Vagina (tissue), 2 donors: Measurements from ENCODE around the gene SLX4IP. TPM values are rescaled to one million over a fixed set of nuclear protein-coding genes. Genes with fewer than 3 reads are reported as not detected.
A peak's percentile ranks its signal among the peaks of the same experiment; 100 is the strongest.

Experiments used
- DNase-seq, 2 donors: peaks; one replicate each; pipeline ENCODE4 v3.0.0-alpha.2; 2017; ENCODE audit errors: extremely low spot score in 2 of 2
- H3K27ac ChIP-seq: fragments of 200-600 bp; sonication (generic); one replicate; pipeline ENCODE4 v1.5.1; 2019
- H3K27me3 ChIP-seq: fragments of 200-600 bp; sonication (generic); one replicate; pipeline ENCODE4 v1.5.1; 2019
- H3K36me3 ChIP-seq, 2 donors: fragments of 200-600 bp; sonication (generic); one replicate each; pipeline ENCODE4 v1.5.1; 2017 to 2019
- H3K4me1 ChIP-seq: fragments of 200-600 bp; sonication (generic); one replicate; pipeline ENCODE4 v1.5.1; 2019
- H3K4me3 ChIP-seq, 2 donors: fragments of 200-600 bp; sonication (generic); 1 replicate in 1 of 2; 2 replicates in 1 of 2; pipeline ENCODE4 v1.5.1; 2016 to 2019
- H3K9me3 ChIP-seq: fragments of 200-600 bp; sonication (generic); one replicate; pipeline ENCODE4 v1.5.1; 2019
- POLR2A ChIP-seq, 2 donors: fragments of 450-650 bp; IDR thresholded peaks; one replicate each; pipeline ENCODE4 v1.6.1; 2017; ENCODE audit warnings: antibody characterized with exemption in 2 of 2, mild to moderate bottlenecking in 2 of 2, moderate library complexity in 2 of 2
- POLR2AphosphoS5 ChIP-seq, 2 donors: sonication (generic); formaldehyde crosslinking; IDR thresholded peaks; one replicate each; pipeline ENCODE4 v1.9.0; 2017; ENCODE audit warnings: antibody characterized with exemption in 2 of 2, mild to moderate bottlenecking in 2 of 2, low read depth in 1 of 2; ENCODE audit not compliant: insufficient read depth in 1 of 2
- intact Hi-C: fragments of 100-400 bp; cut with DNase I; formaldehyde crosslinking; loops from one replicate; pipeline ENCODE4 v1.15.1; 2023
- total RNA-seq: library from RNA; depleted of rRNA; stranded (reverse); fragments of >200 nt; gene quantifications from one replicate; pipeline ENCODE4 v1.2.3, GENCODE V29; 2016
- TF ChIP-seq, protein P1 (sequence below), 3 experiments: fragments of 450-650 bp in 2 of 3; fragments of 200-600 bp in 1 of 3; sonication (generic) in 1 of 3; IDR thresholded peaks; one replicate each; pipeline ENCODE4 v1.5.1; 2017 to 2019; ENCODE audit warnings: antibody characterized with exemption in 3 of 3, mild to moderate bottlenecking in 2 of 3, moderate library complexity in 2 of 3

SLX4IP gene
- total RNA-seq, 1 donor from 2014 or later: 4.9 TPM

DNA sequence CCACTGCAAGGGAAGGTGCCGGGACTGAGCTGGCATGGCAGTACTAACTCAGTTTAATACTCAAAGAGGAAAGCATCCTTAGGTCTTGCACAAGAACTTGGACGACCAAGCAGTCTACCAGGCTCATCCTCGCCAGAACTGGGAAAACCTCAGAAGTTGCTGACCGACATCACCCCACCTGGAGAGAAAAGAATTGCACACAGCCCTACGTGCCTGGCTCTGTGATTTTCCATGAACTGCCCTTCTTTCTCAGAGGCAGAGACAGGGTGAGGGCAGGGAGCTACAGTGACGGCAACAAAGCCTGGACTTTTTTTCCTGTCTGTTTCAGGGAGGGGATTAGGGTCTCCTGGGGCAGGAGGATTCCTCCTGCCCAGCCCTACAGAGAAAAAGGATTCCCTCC is 230.7 kb downstream of the SLX4IP start:
- Histone ChIP-seq H3K36me3 (peaks cover 0 to 35% of the 10 kb centered on the region in 2 donors), H3K27me3 (no peaks in the 10 kb centered on the region), H3K27ac (peak overlapping the region; percentile 97), H3K4me1 (peaks cover 94% of the 10 kb centered on the region), H3K9me3 (no peaks in the 10 kb centered on the region), H3K4me3 (peak overlapping the region in 1 of 2 donors; percentile 91)
- DNase-seq: no peak
- peak in 1 of 2 donors; percentile 25 for TF ChIP-seq POLR2AphosphoS5 (IDR thresholded peaks at IDR 0.05; ENCODE audit: insufficient read depth in 1 of 2, low read depth in 1 of 2)
- no peak for TF ChIP-seq POLR2A (IDR thresholded peaks at IDR 0.05)
- intact Hi-C loops: no loop called here

DNA sequence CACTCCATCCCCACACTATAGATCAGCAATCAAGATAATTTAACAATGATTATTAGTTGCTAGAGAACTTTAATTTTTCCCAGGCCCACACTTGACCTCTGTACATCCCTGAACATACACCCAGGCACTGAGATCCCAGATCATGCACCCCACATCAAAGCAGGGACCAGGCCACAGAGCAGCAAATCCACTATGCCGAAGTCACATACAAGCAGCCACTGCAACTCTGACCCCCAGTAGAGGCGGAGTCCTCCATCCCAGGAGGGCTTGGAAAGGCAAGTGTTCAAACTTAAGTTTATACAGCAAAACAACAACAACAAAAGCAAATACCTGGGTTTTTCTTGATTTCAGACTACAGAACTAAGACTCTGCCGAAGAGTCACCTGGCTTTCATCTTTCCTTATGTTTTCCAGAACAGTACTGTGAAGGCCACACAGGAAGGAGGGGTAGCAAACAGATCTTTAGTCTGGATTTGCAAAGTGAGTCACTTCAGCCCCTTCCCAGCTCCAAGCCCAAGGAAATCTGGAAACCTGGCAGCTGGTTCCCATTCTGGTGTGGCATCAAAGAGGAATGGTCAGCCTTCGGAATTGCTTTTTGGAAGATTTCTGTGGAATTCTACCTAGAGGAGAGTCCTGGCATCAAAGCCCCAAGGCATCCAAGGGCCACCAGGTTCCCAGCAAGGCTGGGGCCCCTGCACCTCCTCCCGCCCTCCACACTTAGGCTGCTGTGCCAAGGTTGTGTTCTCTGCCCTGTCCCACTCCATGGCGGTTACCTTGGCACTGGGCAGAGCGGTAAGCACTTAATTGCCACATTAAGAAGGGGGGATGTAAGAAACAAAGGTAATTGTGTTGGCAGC is 231.3 kb downstream of the SLX4IP start:
- H3K9me3 ChIP-seq: no peaks in the 10 kb centered on the region

DNA sequence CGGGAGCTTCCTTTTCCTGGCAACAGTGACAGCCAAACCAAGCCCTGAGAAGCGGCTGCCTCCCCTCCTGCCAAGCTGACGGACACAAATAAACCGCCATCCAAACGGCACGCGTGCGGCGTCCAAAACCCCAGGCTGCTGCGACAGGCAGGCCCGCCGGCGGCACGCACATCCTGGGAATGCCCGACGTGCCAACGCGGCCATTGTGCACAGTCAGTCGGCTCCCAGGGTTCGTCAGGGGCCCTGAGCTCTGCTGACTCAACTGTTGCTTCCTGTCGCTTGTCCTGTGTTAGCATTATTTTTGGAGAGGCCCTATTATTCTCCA is 231.9 kb downstream of the SLX4IP start:
- no peak for DNase-seq
- Histone ChIP-seq H3K36me3 (peaks cover 0 to 23% of the 10 kb centered on the region in 2 donors), H3K27ac (peak overlapping the region; percentile 97), H3K4me1 (peaks cover 82% of the 10 kb centered on the region), H3K27me3 (no peaks in the 10 kb centered on the region), H3K4me3 (peak overlapping the region; percentile 4 to 91), H3K9me3 (no peaks in the 10 kb centered on the region)
- TF ChIP-seq POLR2A (IDR thresholded peaks at IDR 0.05) (no peak), POLR2AphosphoS5 (IDR thresholded peaks at IDR 0.05; ENCODE audit: insufficient read depth in 1 of 2, low read depth in 1 of 2) (peak in 1 of 2 donors; percentile 47)
- TF ChIP-seq, protein P1, sequence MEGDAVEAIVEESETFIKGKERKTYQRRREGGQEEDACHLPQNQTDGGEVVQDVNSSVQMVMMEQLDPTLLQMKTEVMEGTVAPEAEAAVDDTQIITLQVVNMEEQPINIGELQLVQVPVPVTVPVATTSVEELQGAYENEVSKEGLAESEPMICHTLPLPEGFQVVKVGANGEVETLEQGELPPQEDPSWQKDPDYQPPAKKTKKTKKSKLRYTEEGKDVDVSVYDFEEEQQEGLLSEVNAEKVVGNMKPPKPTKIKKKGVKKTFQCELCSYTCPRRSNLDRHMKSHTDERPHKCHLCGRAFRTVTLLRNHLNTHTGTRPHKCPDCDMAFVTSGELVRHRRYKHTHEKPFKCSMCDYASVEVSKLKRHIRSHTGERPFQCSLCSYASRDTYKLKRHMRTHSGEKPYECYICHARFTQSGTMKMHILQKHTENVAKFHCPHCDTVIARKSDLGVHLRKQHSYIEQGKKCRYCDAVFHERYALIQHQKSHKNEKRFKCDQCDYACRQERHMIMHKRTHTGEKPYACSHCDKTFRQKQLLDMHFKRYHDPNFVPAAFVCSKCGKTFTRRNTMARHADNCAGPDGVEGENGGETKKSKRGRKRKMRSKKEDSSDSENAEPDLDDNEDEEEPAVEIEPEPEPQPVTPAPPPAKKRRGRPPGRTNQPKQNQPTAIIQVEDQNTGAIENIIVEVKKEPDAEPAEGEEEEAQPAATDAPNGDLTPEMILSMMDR (IDR thresholded peaks at IDR 0.05): no peak
- intact Hi-C loops: no loop called here

More for the DNA sequence above, 231.3 kb downstream of the SLX4IP start:
- Histone ChIP-seq H3K27me3 (no peaks in the 10 kb centered on the region), H3K27ac (peak overlapping the region; percentile 97), H3K36me3 (peaks cover 0 to 29% of the 10 kb centered on the region in 2 donors), H3K4me1 (peaks cover 88% of the 10 kb centered on the region), H3K4me3 (peak overlapping the region; percentile 4 to 91)
- DNase-seq: no peak
- intact Hi-C loops: no loop called here
- TF ChIP-seq POLR2AphosphoS5 (IDR thresholded peaks at IDR 0.05; ENCODE audit: insufficient read depth in 1 of 2, low read depth in 1 of 2) (no peak), POLR2A (IDR thresholded peaks at IDR 0.05) (no peak)
- TF ChIP-seq, protein P1 (IDR thresholded peaks at IDR 0.05): no peak

DNA sequence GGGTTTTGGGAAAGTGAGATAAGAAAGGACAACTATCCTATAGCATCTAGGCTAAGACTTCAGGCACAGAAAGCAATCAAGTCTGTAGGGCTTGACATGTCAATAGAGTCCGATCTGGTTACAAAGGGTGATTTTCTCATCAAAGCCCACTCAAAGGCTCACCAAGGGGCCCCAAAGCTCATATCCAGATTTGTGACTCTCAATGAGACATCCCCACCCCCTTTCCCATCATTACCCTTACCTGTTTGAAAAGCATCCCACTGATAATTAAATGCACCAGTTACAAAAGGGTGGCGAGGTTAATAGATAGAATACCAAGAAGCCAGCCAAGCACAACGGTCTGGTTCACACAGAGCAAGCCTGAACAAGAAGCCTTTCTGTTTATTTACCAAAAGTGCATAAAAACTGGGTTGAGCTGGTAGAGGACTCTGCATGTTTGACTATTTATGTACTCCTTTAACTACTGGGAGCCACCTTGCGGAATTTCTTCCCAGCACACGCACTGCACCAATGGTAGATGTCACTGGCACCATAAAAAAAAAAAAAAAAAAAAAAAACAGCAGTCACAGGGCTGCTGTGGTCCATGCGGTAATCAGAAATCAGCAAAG is 232.6 kb downstream of the SLX4IP start:
- Histone ChIP-seq H3K36me3 (peaks cover 0 to 17% of the 10 kb centered on the region in 2 donors), H3K9me3 (no peaks in the 10 kb centered on the region), H3K4me3 (peak overlapping the region; percentile 4 to 91), H3K4me1 (peaks cover 76% of the 10 kb centered on the region), H3K27me3 (no peaks in the 10 kb centered on the region), H3K27ac (peak overlapping the region; percentile 97)
- intact Hi-C loops: no loop called here
- TF ChIP-seq POLR2AphosphoS5 (IDR thresholded peaks at IDR 0.05; ENCODE audit: insufficient read depth in 1 of 2, low read depth in 1 of 2): no peak
- TF ChIP-seq, protein P1 (IDR thresholded peaks at IDR 0.05): no peak
- no peak for TF ChIP-seq POLR2A (IDR thresholded peaks at IDR 0.05)
- no peak for DNase-seq

DNA sequence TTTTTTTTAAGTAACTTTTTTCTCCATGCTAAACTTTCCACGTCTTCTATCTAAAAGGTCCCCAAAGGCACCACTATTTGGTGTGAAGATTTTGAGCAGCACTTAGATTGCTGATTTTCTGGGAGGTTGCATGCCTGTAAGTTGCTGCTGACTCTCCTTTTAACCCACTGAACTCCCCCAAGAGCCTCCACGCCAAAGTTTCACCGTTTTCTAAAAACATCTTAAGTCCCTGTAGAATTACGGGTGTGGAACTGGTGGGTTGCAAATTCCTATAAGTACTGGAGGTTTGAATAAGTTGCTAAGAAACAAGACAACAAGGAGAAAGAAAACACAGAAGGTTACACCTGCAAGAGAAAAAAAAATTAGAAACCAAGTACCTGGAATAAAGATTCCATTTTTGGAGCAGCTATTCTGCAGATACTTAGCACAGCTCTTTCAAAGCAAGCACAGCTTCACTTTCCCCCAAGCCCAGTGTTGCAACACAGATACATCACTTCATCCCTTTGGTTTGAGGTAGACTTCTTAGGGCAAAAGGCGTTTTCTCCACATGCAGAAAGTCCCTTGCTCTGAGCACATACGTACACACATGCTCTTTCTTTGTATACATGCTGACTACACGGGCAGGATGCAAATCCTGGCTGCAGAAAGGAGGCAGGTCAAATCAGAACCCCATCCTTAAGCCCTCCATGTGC is 233.7 kb downstream of the SLX4IP start:
- Histone ChIP-seq H3K9me3 (no peaks in the 10 kb centered on the region), H3K4me3 (peak overlapping the region in 1 of 2 donors; percentile 91), H3K4me1 (peaks cover 64% of the 10 kb centered on the region), H3K27me3 (no peaks in the 10 kb centered on the region), H3K27ac (peak overlapping the region; percentile 97), H3K36me3 (peaks cover 0 to 14% of the 10 kb centered on the region in 2 donors)
- intact Hi-C loops: no loop called here
- no peak for DNase-seq
- TF ChIP-seq POLR2AphosphoS5 (IDR thresholded peaks at IDR 0.05; ENCODE audit: insufficient read depth in 1 of 2, low read depth in 1 of 2) (no peak), POLR2A (IDR thresholded peaks at IDR 0.05) (no peak)
- TF ChIP-seq, protein P1 (IDR thresholded peaks at IDR 0.05): no peak
